IMR-90 (cell line): ENCODE results near the gene CLDN34. TPM values are rescaled to one million over a fixed set of nuclear protein-coding genes. Genes with fewer than 3 reads are reported as not detected.

Experiments
- ATAC-seq: fragments of 200-7000 bp; cut with Tn5 transposase; 2 replicates; pipeline ENCODE4 v1.9.1; 2020; ENCODE audit warnings: low read depth, mild to moderate bottlenecking, moderate library complexity
- BruUV-seq: library from RNA; stranded (reverse); fragments of 400-500 nt; replicated peaks from 2 replicates; lab custom pipeline; 2021; lab: Mats Ljungman, UMichigan
- CTCF ChIA-PET: fragments of 300-600 bp; formaldehyde crosslinking; extraction: SDS; loops from one replicate; lab custom pipeline; 2021; ENCODE audit warnings: antibody characterized with exemption; lab: Yijun Ruan, JAX
- POLR2A ChIA-PET: fragments of 300-600 bp; sonication (Branson Sonifier 250); formaldehyde crosslinking; loops from one replicate; lab custom pipeline; 2022; ENCODE audit warnings: antibody characterized with exemption; ENCODE audit not compliant: unreplicated experiment; lab: Charles Lee
- DNase-seq: peaks from one replicate; pipeline ENCODE4 v3.0.0; 2013
- H2AFZ ChIP-seq: replicated peaks from 2 replicates; pipeline ENCODE3; 2013; ENCODE audit warnings: low read length, mild to moderate bottlenecking; ENCODE audit not compliant: poor library complexity
- H2AK5ac ChIP-seq: 2 replicates; pipeline ENCODE4 v1.6.1; 2013; ENCODE audit warnings: low read depth, low read length, inconsistent platforms
- H2AK9ac ChIP-seq: replicated peaks from 2 replicates; pipeline ENCODE3; 2013; ENCODE audit warnings: mild to moderate bottlenecking, low read depth, low read length, moderate library complexity; ENCODE audit not compliant: poor library complexity
- H2BK120ac ChIP-seq: 2 replicates; pipeline ENCODE4 v1.6.1; 2013; ENCODE audit warnings: low read depth, low read length, inconsistent platforms
- H2BK15ac ChIP-seq: 3 replicates; pipeline ENCODE4 v1.6.1; 2013; ENCODE audit warnings: low read depth, low read length, inconsistent platforms
- H2BK20ac ChIP-seq: 2 replicates; pipeline ENCODE4 v1.6.1; 2013; ENCODE audit warnings: low read depth, mild to moderate bottlenecking, inconsistent platforms, low read length, moderate library complexity
- H2BK5ac ChIP-seq: 2 replicates; pipeline ENCODE4 v1.6.1; 2013; ENCODE audit warnings: mild to moderate bottlenecking, low read depth, low read length, inconsistent platforms; ENCODE audit not compliant: poor library complexity, severe bottlenecking
- H3K14ac ChIP-seq: replicated peaks from 2 replicates; pipeline ENCODE4 v1.6.1; 2013; ENCODE audit warnings: low read depth, low read length, inconsistent platforms
- H3K18ac ChIP-seq: 2 replicates; pipeline ENCODE4 v1.6.1; 2013; ENCODE audit warnings: low read depth, low read length, control low read depth
- H3K23ac ChIP-seq: 2 replicates; pipeline ENCODE4 v1.6.1; 2013; ENCODE audit warnings: low read depth, low read length, inconsistent platforms
- H3K27ac ChIP-seq: 2 replicates; pipeline ENCODE4 v1.5.1; 2013; ENCODE audit warnings: mild to moderate bottlenecking, control low read depth, low read length; ENCODE audit not compliant: insufficient read depth
- H3K27me3 ChIP-seq: 2 replicates; pipeline ENCODE4 v1.6.1; 2013; ENCODE audit warnings: low read length; ENCODE audit not compliant: control insufficient read depth, insufficient read depth
- H3K36me3 ChIP-seq: 2 replicates; pipeline ENCODE4 v1.6.1; 2013; ENCODE audit warnings: low read length, mixed read lengths; ENCODE audit not compliant: control insufficient read depth, insufficient read depth
- H3K4ac ChIP-seq: 2 replicates; pipeline ENCODE4 v1.6.1; 2013; ENCODE audit warnings: low read depth, low read length, inconsistent platforms
- H3K4me1 ChIP-seq: 2 replicates; pipeline ENCODE4 v1.6.1; 2013; ENCODE audit warnings: low read length, mixed read lengths; ENCODE audit not compliant: control insufficient read depth, insufficient read depth
- H3K4me2 ChIP-seq: 2 replicates; pipeline ENCODE4 v1.6.1; 2013; ENCODE audit warnings: low read depth, mild to moderate bottlenecking, control low read depth, low read length, moderate library complexity
- H3K4me3 ChIP-seq: 2 replicates; pipeline ENCODE4 v1.5.1; 2013; ENCODE audit warnings: low read depth, mild to moderate bottlenecking, control low read depth, low read length, moderate library complexity; ENCODE audit not compliant: insufficient read depth
- H3K56ac ChIP-seq: 2 replicates; pipeline ENCODE4 v1.6.1; 2013; ENCODE audit warnings: low read length, inconsistent platforms; ENCODE audit not compliant: insufficient read depth; ENCODE audit errors: extremely low read depth
- H3K79me1 ChIP-seq, 2 experiments: 2 replicates each; pipeline ENCODE4 v1.6.1; 2013; ENCODE audit warnings: low read length in 2 of 2, inconsistent platforms in 1 of 2, low read depth in 1 of 2
- H3K9ac ChIP-seq: 2 replicates; pipeline ENCODE4 v1.6.1; 2013; ENCODE audit warnings: low read depth, low read length, control low read depth
- H3K9me1 ChIP-seq: 2 replicates; pipeline ENCODE4 v1.6.1; 2013; ENCODE audit warnings: low read length, inconsistent platforms; ENCODE audit not compliant: insufficient read depth
- H3K9me3 ChIP-seq: 2 replicates; pipeline ENCODE4 v1.6.1; 2013; ENCODE audit warnings: low read length; ENCODE audit not compliant: control insufficient read depth, insufficient read depth
- H4K20me1 ChIP-seq: 2 replicates; pipeline ENCODE4 v1.6.1; 2013; ENCODE audit warnings: low read length, inconsistent platforms; ENCODE audit not compliant: insufficient read depth
- H4K5ac ChIP-seq: 2 replicates; pipeline ENCODE4 v1.6.1; 2013; ENCODE audit warnings: mild to moderate bottlenecking, low read depth, low read length, control low read depth
- H4K8ac ChIP-seq, 2 experiments: 2 replicates each; pipeline ENCODE4 v1.6.1; 2013; ENCODE audit warnings: low read depth in 2 of 2, low read length in 2 of 2, control low read depth in 1 of 2, inconsistent platforms in 1 of 2
- H4K91ac ChIP-seq: 2 replicates; pipeline ENCODE4 v1.6.1; 2013; ENCODE audit warnings: low read depth, low read length, inconsistent platforms; ENCODE audit not compliant: insufficient read depth
- RAD21 ChIP-seq: IDR thresholded peaks from 2 replicates; pipeline ENCODE4 v1.6.1; 2012; ENCODE audit warnings: low read length, improper control_type of control experiment
- RCOR1 ChIP-seq: IDR thresholded peaks from 2 replicates; pipeline ENCODE4 v1.6.1; 2012; ENCODE audit warnings: mild to moderate bottlenecking, low read length, improper control_type of control experiment; ENCODE audit not compliant: insufficient replicate concordance
- WGBS, 2 experiments: methylation state at CpG; one replicate each; pipeline versions ENCODE4 v1.1.5 to v1.1.7; 2013; ENCODE audit warnings: missing lambda C conversion rate in 2 of 2; ENCODE audit not compliant: insufficient read length in 1 of 2; ENCODE audit errors: extremely low coverage in 2 of 2; 5-methylcytosine and 5-hydroxymethylcytosine counted together
- dilution Hi-C: fragments of 300-500 bp; cut with HindIII; formaldehyde crosslinking; loops from one replicate; pipeline ENCODE4 v1.14.3; 2018; ENCODE audit warnings: low sequenced_read_pairs; ENCODE audit not compliant: unreplicated experiment
- in situ Hi-C: fragments of 300-500 bp; cut with MboI; formaldehyde crosslinking; loops from 3 replicates; pipeline ENCODE4 v1.14.3; 2019; ENCODE audit warnings: low sequenced_read_pairs, inconsistent platforms, mixed read lengths
- intact Hi-C: fragments of 100-400 bp; cut with micrococcal nuclease; formaldehyde crosslinking; loops from 2 replicates; pipeline ENCODE4 v1.10.0; 2022
- polyA plus RNA-seq, 3 experiments: library from polyadenylated mRNA; depleted of rRNA; stranded (reverse); fragments of >200 nt; gene quantifications; 2 replicates each; pipeline ENCODE4 v1.2.3, GENCODE V29; 2012; ENCODE audit warnings: low replicate concordance in 1 of 3
- total RNA-seq: library from RNA; depleted of rRNA; stranded (reverse); fragments of >200 nt; gene quantifications from 2 replicates; pipeline ENCODE4 v1.2.3, GENCODE V29; 2012
- TF ChIP-seq, protein P1 (sequence below): conservative IDR thresholded peaks from 2 replicates; pipeline ENCODE4 v1.5.1; 2012; ENCODE audit warnings: mild to moderate bottlenecking, low read depth, low read length, improper control_type of control experiment

Gene CLDN34
- total and polyA plus RNA-seq, 2 of the 4 experiments (the other 2 are of a cell fraction), result 0.14 TPM; not detected in 1

DNA sequence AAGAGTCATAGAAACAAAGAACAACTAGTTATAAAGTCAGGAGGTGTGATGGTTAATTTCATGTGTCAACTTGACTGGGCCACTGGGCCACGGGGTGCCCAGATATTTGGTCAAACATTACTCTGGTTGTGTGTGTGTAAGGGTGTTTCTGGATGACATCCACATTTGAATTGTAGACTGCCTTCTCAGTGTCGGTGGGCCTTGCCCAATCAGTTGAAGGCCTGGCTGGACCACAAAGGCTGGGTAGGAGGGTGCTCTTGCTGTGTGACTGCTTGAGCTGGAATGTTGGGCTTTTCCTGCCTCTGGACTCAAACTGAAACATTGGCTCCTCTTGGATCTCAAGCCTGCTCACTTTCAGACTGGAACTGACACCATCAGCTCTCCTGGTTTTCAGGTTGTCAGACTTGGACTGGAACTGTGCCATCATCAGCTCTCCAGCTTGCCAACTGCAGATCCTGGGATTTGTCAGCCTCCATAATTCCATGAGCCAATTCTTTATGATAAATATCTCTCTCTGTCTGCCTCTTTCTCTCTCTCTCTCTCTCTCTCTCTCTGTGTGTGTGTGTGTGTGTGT, 41.4 kb downstream of the CLDN34 start:
- H2BK120ac ChIP-seq, result peak overlapping the region; percentile 68
- no peak overlapping the region for H3K4me3 ChIP-seq
- H2AK5ac ChIP-seq, result peak overlapping the region; percentile 21; the same call in 1 of the 2 replicates
- H3K9me1 ChIP-seq, result peaks cover 7% of the 10 kb centered on the region; the same call in 1 of the 2 replicates
- no peak overlapping the region for H4K91ac ChIP-seq
- DNase-seq (peak; percentile 47), ATAC-seq (no peak)
- no peak overlapping the region for H3K56ac ChIP-seq
- H3K14ac ChIP-seq, result no peak overlapping the region
- H3K79me1 ChIP-seq, result no peaks in the 10 kb centered on the region
- in situ Hi-C loops (no loop called here), dilution Hi-C loops (no loop called here), intact Hi-C loops (no loop called here)
- no peak overlapping the region; the same call in 1 of the 2 replicates for H3K27ac ChIP-seq
- TF ChIP-seq RAD21, result no peak
- TF ChIP-seq, protein P1, sequence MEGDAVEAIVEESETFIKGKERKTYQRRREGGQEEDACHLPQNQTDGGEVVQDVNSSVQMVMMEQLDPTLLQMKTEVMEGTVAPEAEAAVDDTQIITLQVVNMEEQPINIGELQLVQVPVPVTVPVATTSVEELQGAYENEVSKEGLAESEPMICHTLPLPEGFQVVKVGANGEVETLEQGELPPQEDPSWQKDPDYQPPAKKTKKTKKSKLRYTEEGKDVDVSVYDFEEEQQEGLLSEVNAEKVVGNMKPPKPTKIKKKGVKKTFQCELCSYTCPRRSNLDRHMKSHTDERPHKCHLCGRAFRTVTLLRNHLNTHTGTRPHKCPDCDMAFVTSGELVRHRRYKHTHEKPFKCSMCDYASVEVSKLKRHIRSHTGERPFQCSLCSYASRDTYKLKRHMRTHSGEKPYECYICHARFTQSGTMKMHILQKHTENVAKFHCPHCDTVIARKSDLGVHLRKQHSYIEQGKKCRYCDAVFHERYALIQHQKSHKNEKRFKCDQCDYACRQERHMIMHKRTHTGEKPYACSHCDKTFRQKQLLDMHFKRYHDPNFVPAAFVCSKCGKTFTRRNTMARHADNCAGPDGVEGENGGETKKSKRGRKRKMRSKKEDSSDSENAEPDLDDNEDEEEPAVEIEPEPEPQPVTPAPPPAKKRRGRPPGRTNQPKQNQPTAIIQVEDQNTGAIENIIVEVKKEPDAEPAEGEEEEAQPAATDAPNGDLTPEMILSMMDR, result no peak
- peak; percentile 24 for TF ChIP-seq RCOR1
- BruUV-seq, result no TSS peak
- peak overlapping the region; percentile 49; the same call in 1 of the 2 replicates for H2BK20ac ChIP-seq
- H3K4me2 ChIP-seq, result no peak overlapping the region
- WGBS, 2 experiments, result 17% methylated on average over 1 of the region's 2 CpGs; no CpG with 5 or more reads in 1 of the 2 experiments
- ChIA-PET POLR2A (no interaction called here), CTCF (no interaction called here)
- H2AFZ ChIP-seq, result no peak overlapping the region
- H3K18ac ChIP-seq, result 0 out of 2 replicates have a peak overlapping the region, but pooled peaks have one; percentile 20
- H3K36me3 ChIP-seq, result no peaks in the 10 kb centered on the region
- H3K27me3 ChIP-seq, result no peaks in the 10 kb centered on the region
- no peak overlapping the region for H2BK5ac ChIP-seq
- H4K5ac ChIP-seq, result no peak overlapping the region
- H2BK15ac ChIP-seq, result 0 out of 3 replicates have a peak overlapping the region, but pooled peaks have one; percentile 28
- H3K23ac ChIP-seq, result no peak overlapping the region
- no peak overlapping the region for H3K9ac ChIP-seq
- H3K4me1 ChIP-seq, result peaks cover 12% of the 10 kb centered on the region
- no peaks in the 10 kb centered on the region for H3K9me3 ChIP-seq
- H4K8ac ChIP-seq, result no peak overlapping the region
- H3K4ac ChIP-seq, result peak overlapping the region; percentile 55; the same call in 1 of the 2 replicates
- H2AK9ac ChIP-seq, result no peak overlapping the region
- H4K20me1 ChIP-seq, result no peaks in the 10 kb centered on the region
